HL-60 (cell line): ENCODE results near the gene TBX4.

ENCODE experiments used
- CTCF ChIP-seq: IDR thresholded peaks from one replicate; pipeline ENCODE4 v1.5.1; 2011; ENCODE audit warnings: low read length, control low read depth, inconsistent platforms; ENCODE audit not compliant: insufficient read depth
- POLR2AphosphoS5 ChIP-seq: IDR thresholded peaks from 2 replicates; pipeline ENCODE4 v1.6.1; 2012; ENCODE audit warnings: low read depth

- TF ChIP-seq CTCF (no peak), POLR2AphosphoS5 (no peak)
Observed at GRCh38 chr17:61534414-61534813, 82.2 kb downstream of the TBX4 start.
